Stomach (tissue), 4 donors: ENCODE data around the gene PLEKHG3.

Experiments
- EP300 ChIP-seq: sonication (generic); formaldehyde crosslinking; IDR thresholded peaks from one replicate; pipeline ENCODE4 v1.6.1; 2017; ENCODE audit warnings: antibody characterized with exemption
- POLR2A ChIP-seq, 4 donors: fragments of 450-650 bp; IDR thresholded peaks; one replicate each; pipeline ENCODE4 v1.6.1; 2016; ENCODE audit warnings: antibody characterized with exemption in 4 of 4, control low read depth in 2 of 4, mild to moderate bottlenecking in 1 of 4, moderate library complexity in 1 of 4
- POLR2AphosphoS5 ChIP-seq, 3 donors: sonication (generic); formaldehyde crosslinking; IDR thresholded peaks; one replicate each; pipeline ENCODE4 v1.6.1; 2016; ENCODE audit warnings: antibody characterized with exemption in 3 of 3
- TF ChIP-seq, protein P1 (sequence below), 7 experiments: fragments of 450-650 bp in 4 of 7; fragments of 200-600 bp in 3 of 7; sonication (generic) in 3 of 7; IDR thresholded peaks; one replicate each; pipeline ENCODE4 v1.5.1; 2016 to 2019; ENCODE audit warnings: antibody characterized with exemption in 7 of 7, control low read depth in 2 of 7, mild to moderate bottlenecking in 1 of 7

DNA sequence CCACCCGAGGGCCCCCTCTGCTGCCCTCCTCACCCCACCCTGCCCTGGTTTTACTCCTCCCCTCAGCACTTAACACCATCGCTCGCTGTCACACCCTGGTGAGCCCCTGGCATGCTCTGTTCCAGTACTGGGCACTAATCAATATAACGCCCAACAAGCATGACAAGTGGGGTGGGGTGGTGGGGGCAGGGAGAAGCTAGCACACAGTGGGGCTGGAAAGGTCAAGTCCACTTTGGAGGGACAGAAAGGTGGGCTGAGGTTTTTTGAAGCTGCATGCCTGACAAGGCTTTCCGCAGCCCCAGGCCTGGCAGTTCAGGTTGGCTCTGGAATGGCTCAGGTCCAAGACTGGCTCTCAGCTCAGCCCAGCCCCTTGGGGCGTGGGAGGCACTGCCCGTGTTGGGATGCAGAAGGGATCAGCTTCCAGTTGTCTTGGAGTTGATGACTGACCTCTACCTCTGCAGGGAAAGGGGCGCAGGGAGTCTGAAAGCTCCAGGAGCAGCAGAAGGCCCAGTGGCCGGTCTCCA lies 34.1 kb downstream of the PLEKHG3 start:
- TF ChIP-seq POLR2A (IDR thresholded peaks at IDR 0.05) (no peak), EP300 (no peak), POLR2AphosphoS5 (IDR thresholded peaks at IDR 0.05) (no peak)
- TF ChIP-seq, protein P1, sequence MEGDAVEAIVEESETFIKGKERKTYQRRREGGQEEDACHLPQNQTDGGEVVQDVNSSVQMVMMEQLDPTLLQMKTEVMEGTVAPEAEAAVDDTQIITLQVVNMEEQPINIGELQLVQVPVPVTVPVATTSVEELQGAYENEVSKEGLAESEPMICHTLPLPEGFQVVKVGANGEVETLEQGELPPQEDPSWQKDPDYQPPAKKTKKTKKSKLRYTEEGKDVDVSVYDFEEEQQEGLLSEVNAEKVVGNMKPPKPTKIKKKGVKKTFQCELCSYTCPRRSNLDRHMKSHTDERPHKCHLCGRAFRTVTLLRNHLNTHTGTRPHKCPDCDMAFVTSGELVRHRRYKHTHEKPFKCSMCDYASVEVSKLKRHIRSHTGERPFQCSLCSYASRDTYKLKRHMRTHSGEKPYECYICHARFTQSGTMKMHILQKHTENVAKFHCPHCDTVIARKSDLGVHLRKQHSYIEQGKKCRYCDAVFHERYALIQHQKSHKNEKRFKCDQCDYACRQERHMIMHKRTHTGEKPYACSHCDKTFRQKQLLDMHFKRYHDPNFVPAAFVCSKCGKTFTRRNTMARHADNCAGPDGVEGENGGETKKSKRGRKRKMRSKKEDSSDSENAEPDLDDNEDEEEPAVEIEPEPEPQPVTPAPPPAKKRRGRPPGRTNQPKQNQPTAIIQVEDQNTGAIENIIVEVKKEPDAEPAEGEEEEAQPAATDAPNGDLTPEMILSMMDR (IDR thresholded peaks at IDR 0.05): no peak
